WERI-Rb-1 (cell line): ENCODE measurements around the gene LRRN4CL.

Source experiments
- DNase-seq: peaks from one replicate; pipeline ENCODE4 v3.0.0-alpha.2; 2020
- H3K27ac ChIP-seq: fragments of 250-450 bp; sonication (Bioruptor Pico); 2 replicates; pipeline ENCODE4 v1.5.1; 2020; ENCODE audit warnings: mild to moderate bottlenecking, moderate library complexity
- H3K27me3 ChIP-seq: fragments of 250-450 bp; sonication (Bioruptor Pico); 2 replicates; pipeline ENCODE4 v1.5.1; 2021; ENCODE audit warnings: mild to moderate bottlenecking, low read depth, moderate library complexity; ENCODE audit not compliant: insufficient read depth, severe bottlenecking
- H3K36me3 ChIP-seq: fragments of 250-450 bp; sonication (Bioruptor Pico); 2 replicates; pipeline ENCODE4 v1.5.1; 2020; ENCODE audit warnings: mild to moderate bottlenecking, moderate library complexity
- H3K4me3 ChIP-seq: 2 replicates; pipeline ENCODE4 v1.5.1; 2011; ENCODE audit warnings: low read depth, mild to moderate bottlenecking, control low read depth, low read length
- H3K9me3 ChIP-seq: fragments of 250-450 bp; sonication (Bioruptor Pico); 2 replicates; pipeline ENCODE4 v1.5.1; 2021; ENCODE audit warnings: mild to moderate bottlenecking, moderate library complexity; ENCODE audit not compliant: severe bottlenecking
- CTCF ChIP-seq: IDR thresholded peaks from 2 replicates; pipeline ENCODE4 v1.5.1; 2011; ENCODE audit warnings: low read depth, mild to moderate bottlenecking, control low read depth, inconsistent platforms, low read length

The LRRN4CL gene

DNA sequence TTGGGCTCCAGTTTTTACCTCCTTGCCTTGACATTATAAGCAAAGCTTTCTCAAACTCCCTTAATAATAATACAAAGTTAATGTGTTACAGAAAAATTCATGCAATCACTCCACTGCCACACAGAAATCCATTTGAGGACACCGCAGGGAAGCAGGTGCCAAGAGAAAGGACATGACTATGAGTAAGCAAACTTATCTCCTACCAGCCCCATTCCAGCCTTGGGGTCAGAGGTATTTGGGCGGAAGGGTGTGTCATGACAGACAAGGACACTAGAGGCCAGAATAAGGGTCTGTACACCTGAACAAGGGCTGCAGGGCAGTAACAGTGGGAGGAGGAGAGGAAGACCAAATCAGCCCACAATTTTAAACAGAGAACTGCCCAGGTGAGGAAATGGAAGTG lies 24.0 kb upstream of the LRRN4CL start:
- TF ChIP-seq CTCF, result no peak
- Histone ChIP-seq H3K9me3 (no peaks in the 10 kb centered on the region), H3K27me3 (no peaks in the 10 kb centered on the region), H3K4me3 (no peak overlapping the region), H3K36me3 (peaks cover 81% of the 10 kb centered on the region), H3K27ac (no peak overlapping the region)
- no peak for DNase-seq

GRCh38 chr11:62712861-62713260 lies 23.5 kb upstream of the LRRN4CL start:
- Histone ChIP-seq H3K4me3 (no peak overlapping the region), H3K27me3 (no peaks in the 10 kb centered on the region), H3K36me3 (peaks cover 78% of the 10 kb centered on the region), H3K27ac (no peak overlapping the region), H3K9me3 (no peaks in the 10 kb centered on the region)
- TF ChIP-seq CTCF, result no peak
- DNase-seq, result no peak

- Histone ChIP-seq H3K27me3 (no peaks in the 10 kb centered on the region), H3K27ac (no peak overlapping the region), H3K36me3 (peaks cover 78% of the 10 kb centered on the region), H3K9me3 (no peaks in the 10 kb centered on the region), H3K4me3 (no peak overlapping the region)
- TF ChIP-seq CTCF, result no peak
- DNase-seq, result no peak
Measured at GRCh38 chr11:62712276-62712812, 23.0 kb upstream of the LRRN4CL start.

DNA sequence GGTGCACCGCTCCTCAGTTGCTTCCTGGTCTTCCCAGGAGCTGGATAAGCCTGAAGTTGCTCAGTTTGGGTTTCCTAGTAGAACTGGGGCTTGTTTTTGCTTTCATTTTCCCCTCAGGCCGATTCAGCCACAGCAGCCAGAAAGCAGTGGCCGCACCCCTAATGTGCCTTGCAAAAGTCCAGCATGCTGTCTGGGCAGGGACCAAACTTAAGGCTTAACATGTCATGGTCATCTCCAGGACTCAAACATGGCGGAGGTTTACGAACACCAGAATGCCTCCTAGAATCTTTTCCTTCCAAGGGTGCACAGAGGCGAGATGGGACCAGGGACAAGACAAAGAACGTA lies 20.6 kb upstream of the LRRN4CL start:
- peak overlapping the region; percentile 69 for H3K4me3 ChIP-seq
- H3K27ac ChIP-seq, result peak overlapping the region; percentile 87
- TF ChIP-seq CTCF, result no peak
- DNase-seq, result no peak
- no peaks in the 10 kb centered on the region for H3K9me3 ChIP-seq
- H3K36me3 ChIP-seq, result peaks cover 67% of the 10 kb centered on the region
- no peaks in the 10 kb centered on the region for H3K27me3 ChIP-seq

DNA sequence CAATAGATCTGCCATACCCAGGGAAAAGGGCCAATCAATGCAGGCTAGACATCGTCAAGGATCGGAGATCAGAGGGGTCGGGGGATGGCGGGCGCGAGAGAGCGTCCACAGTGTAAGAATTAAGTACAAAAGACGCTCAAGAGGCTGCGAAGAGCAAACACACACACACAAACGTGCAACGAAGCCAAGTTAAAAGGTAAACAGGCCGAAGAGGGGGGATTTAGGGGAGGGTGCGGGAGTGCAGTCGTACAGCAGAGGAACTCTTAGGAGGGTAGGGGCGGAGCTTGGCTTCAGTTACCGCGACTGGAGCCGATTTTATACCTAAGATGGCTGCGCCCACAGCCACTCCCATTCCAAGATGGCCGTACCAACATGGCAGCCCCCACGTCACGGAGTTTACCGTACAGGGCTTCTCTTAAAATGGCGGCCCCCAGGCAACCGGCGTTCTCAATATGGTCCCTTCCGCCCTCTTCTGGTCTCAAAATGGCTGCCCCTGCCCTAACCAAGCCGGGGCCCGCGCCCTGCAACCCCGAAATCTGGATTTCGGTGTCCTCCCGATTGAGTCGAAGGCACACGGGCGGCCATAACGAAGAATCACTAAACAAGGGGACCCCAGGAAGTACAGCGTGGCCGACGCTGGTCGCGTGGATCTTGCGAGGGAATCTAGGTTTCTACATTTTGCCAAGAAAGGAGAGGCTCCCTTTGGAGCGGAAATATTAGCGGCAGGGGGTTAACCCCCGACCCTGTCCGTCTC lies 20.1 kb upstream of the LRRN4CL start:
- H3K9me3 ChIP-seq, result no peaks in the 10 kb centered on the region
- peaks cover 66% of the 10 kb centered on the region for H3K36me3 ChIP-seq
- no peaks in the 10 kb centered on the region for H3K27me3 ChIP-seq
- peak overlapping the region; percentile 69 for H3K4me3 ChIP-seq
- peak; percentile 97 for DNase-seq
- no peak for TF ChIP-seq CTCF
- H3K27ac ChIP-seq, result peak overlapping the region; percentile 87

- H3K4me3 ChIP-seq, result peak overlapping the region; percentile 69
- TF ChIP-seq CTCF, result no peak
- H3K27ac ChIP-seq, result peak overlapping the region; percentile 87
- peaks cover 62% of the 10 kb centered on the region for H3K36me3 ChIP-seq
- DNase-seq, result no peak
- H3K27me3 ChIP-seq, result no peaks in the 10 kb centered on the region
- H3K9me3 ChIP-seq, result no peaks in the 10 kb centered on the region
Measured at GRCh38 chr11:62708793-62709192, 19.5 kb upstream of the LRRN4CL start.
